HepG2 (cell line): ENCODE data around the gene RPEL1. TPM values are rescaled to one million over a fixed set of nuclear protein-coding genes. Genes with fewer than 3 reads are reported as not detected.

Experiments
- ATAC-seq: fragments of 200-7000 bp; cut with Tn5 transposase; 3 replicates; pipeline ENCODE4 v1.9.1; 2020; ENCODE audit warnings: mild to moderate bottlenecking, moderate library complexity
- BruUV-seq: library from RNA; stranded (reverse); fragments of 400-500 nt; replicated peaks from 2 replicates; lab custom pipeline; 2021; lab: Mats Ljungman, UMichigan
- CTCF ChIA-PET: fragments of 300-600 bp; formaldehyde crosslinking; extraction: SDS; loops from one replicate; lab custom pipeline; 2021; ENCODE audit warnings: low total read pairs, inconsistent platforms, low intra/inter-chr PET ratio; lab: Yijun Ruan, JAX
- POLR2A ChIA-PET: fragments of 350-600 bp; sonication (Branson Sonifier 250); formaldehyde crosslinking; loops from one replicate; lab custom pipeline; 2020; ENCODE audit warnings: antibody characterized with exemption, inconsistent platforms; lab: Yijun Ruan, JAX
- DNase-seq: peaks from one replicate; pipeline ENCODE4 v3.0.0-alpha.2; 2015; ENCODE audit warnings: low spot score
- FAIRE-seq: peaks from 3 replicates; lab custom pipeline; 2011; peaks lifted over from hg19 to GRCh38; lab: Jason Lieb, UNC
- H2AFZ ChIP-seq: one replicate; pipeline ENCODE4 v1.6.1; 2011; ENCODE audit warnings: low read length, inconsistent platforms
- H3K27ac ChIP-seq: fragments of 300-600 bp; 3 replicates; pipeline ENCODE4 v1.8.0; 2011; ENCODE audit warnings: mixed run types, mild to moderate bottlenecking, mixed read lengths, low read length, inconsistent platforms; ENCODE audit not compliant: insufficient read depth; ENCODE audit errors: extremely low read length
- H3K27me3 ChIP-seq, 2 experiments: fragments of 200-600 bp in 1 of 2; 2 replicates in 1 of 2; 3 replicates in 1 of 2; pipeline versions ENCODE4 v1.6.0 to v1.8.0; 2011; ENCODE audit warnings: low read length in 2 of 2, mild to moderate bottlenecking in 2 of 2, moderate library complexity in 2 of 2, inconsistent platforms in 1 of 2; ENCODE audit not compliant: insufficient read depth in 2 of 2, control insufficient read depth in 1 of 2
- H3K36me3 ChIP-seq, 2 experiments: fragments of 200-600 bp in 1 of 2; replicated peaks in 1 of 2; 2 replicates in 1 of 2; 3 replicates in 1 of 2; pipeline versions ENCODE4 v1.5.1 to v1.8.0; 2011; ENCODE audit warnings: low read length in 2 of 2, inconsistent platforms in 1 of 2; ENCODE audit not compliant: insufficient read depth in 2 of 2, control insufficient read depth in 1 of 2
- H3K4me1 ChIP-seq: 2 replicates; pipeline ENCODE4 v1.5.1; 2012; ENCODE audit warnings: low read length, inconsistent platforms; ENCODE audit not compliant: insufficient read depth
- H3K4me2 ChIP-seq: 2 replicates; pipeline ENCODE4 v1.6.0; 2011; ENCODE audit warnings: low read depth, low read length, inconsistent platforms
- H3K4me3 ChIP-seq, 3 experiments: fragments of 200-600 bp in 1 of 3; sonication (generic), shearing (Covaris generic) in 1 of 3; replicated peaks in 1 of 3; 2 replicates each; pipeline ENCODE4 v1.5.1; 2011 to 2016; ENCODE audit warnings: low read length in 3 of 3, inconsistent platforms in 2 of 3, low read depth in 2 of 3, mild to moderate bottlenecking in 2 of 3, control low read depth in 1 of 3, mixed read lengths in 1 of 3; ENCODE audit not compliant: insufficient read depth in 1 of 3
- H3K79me2 ChIP-seq: one replicate; pipeline ENCODE4 v1.6.1; 2011; ENCODE audit warnings: low read length, inconsistent platforms; ENCODE audit not compliant: insufficient read depth
- H3K9ac ChIP-seq: 2 replicates; pipeline ENCODE4 v1.6.0; 2011; ENCODE audit warnings: mild to moderate bottlenecking, low read depth, low read length, inconsistent platforms; ENCODE audit not compliant: insufficient read depth
- H3K9me3 ChIP-seq: 2 replicates; pipeline ENCODE4 v1.5.1; 2012; ENCODE audit warnings: mild to moderate bottlenecking, low read length
- H4K20me1 ChIP-seq: 2 replicates; pipeline ENCODE4 v1.6.0; 2011; ENCODE audit warnings: inconsistent platforms, mild to moderate bottlenecking, low read length, moderate library complexity; ENCODE audit not compliant: insufficient read depth
- ARID5B ChIP-seq: IDR thresholded peaks from 2 replicates; pipeline ENCODE4 v1.4.0; 2020; ENCODE audit warnings: mild to moderate bottlenecking, missing genetic modification reagents
- ATF3 ChIP-seq: sonication (generic); formaldehyde crosslinking; IDR thresholded peaks from 2 replicates; pipeline ENCODE4 v1.4.0; 2020; ENCODE audit warnings: missing genetic modification reagents
- CEBPB ChIP-seq: IDR thresholded peaks from 2 replicates; pipeline ENCODE4 v1.6.1; 2011; ENCODE audit warnings: low read depth, low read length, improper control_type of control experiment, borderline replicate concordance
- FOXA3 ChIP-seq: IDR thresholded peaks from 2 replicates; pipeline ENCODE4 v1.6.1; 2016; ENCODE audit warnings: missing genetic modification reagents, missing compliant biosample characterization
- GMEB1 ChIP-seq: sonication (generic); formaldehyde crosslinking; IDR thresholded peaks from 2 replicates; pipeline ENCODE4 v1.5.1; 2020; ENCODE audit warnings: missing genetic modification reagents, mild to moderate bottlenecking, borderline replicate concordance
- HINFP ChIP-seq: sonication (generic); formaldehyde crosslinking; IDR thresholded peaks from 2 replicates; pipeline ENCODE4 v1.4.0; 2020; ENCODE audit warnings: low read depth, mild to moderate bottlenecking, missing genetic modification reagents
- MEIS1 ChIP-seq: sonication (generic); formaldehyde crosslinking; IDR thresholded peaks from 2 replicates; pipeline ENCODE4 v1.9.0; 2021; ENCODE audit warnings: mild to moderate bottlenecking, missing genetic modification reagents, moderate library complexity, borderline replicate concordance
- RARG ChIP-seq: sonication (generic); formaldehyde crosslinking; IDR thresholded peaks from 2 replicates; pipeline ENCODE4 v1.4.0; 2020; ENCODE audit warnings: low read depth, mild to moderate bottlenecking, missing genetic modification reagents
- REPIN1 ChIP-seq: sonication (generic); formaldehyde crosslinking; IDR thresholded peaks from 2 replicates; pipeline ENCODE4 v1.8.0; 2022; ENCODE audit warnings: missing genetic modification reagents, low read depth, mild to moderate bottlenecking, borderline replicate concordance
- ZBTB46 ChIP-seq: sonication (generic); formaldehyde crosslinking; IDR thresholded peaks from 2 replicates; pipeline ENCODE4 v1.4.0; 2020; ENCODE audit warnings: mild to moderate bottlenecking, missing genetic modification reagents, borderline replicate concordance
- ZNF17 ChIP-seq: sonication (generic); formaldehyde crosslinking; IDR thresholded peaks from 2 replicates; pipeline ENCODE4 v1.5.0; 2020; ENCODE audit warnings: mild to moderate bottlenecking, missing genetic modification reagents
- ZNF264 ChIP-seq: sonication (generic); formaldehyde crosslinking; IDR thresholded peaks from 2 replicates; pipeline ENCODE4 v1.4.0; 2020; ENCODE audit warnings: missing genetic modification reagents
- ZNF30 ChIP-seq: sonication (generic); formaldehyde crosslinking; IDR thresholded peaks from 2 replicates; pipeline ENCODE4 v1.5.0; 2020; ENCODE audit warnings: mild to moderate bottlenecking, missing genetic modification reagents
- ZNF83 ChIP-seq: sonication (generic); formaldehyde crosslinking; IDR thresholded peaks from 2 replicates; pipeline ENCODE4 v1.4.0; 2020; ENCODE audit warnings: missing genetic modification reagents, mild to moderate bottlenecking, borderline replicate concordance
- WGBS: methylation state at CpG from one replicate; pipeline ENCODE4 v1.1.6; 2017; ENCODE audit warnings: low lambda C conversion rate; 5-methylcytosine and 5-hydroxymethylcytosine counted together
- in situ Hi-C: cut with HindIII; loops from 2 replicates; pipeline ENCODE4 v1.10.0; 2017; ENCODE audit warnings: low pct_unique_long_range_greater_than_20kb; ENCODE audit not compliant: extremely low pct_ligation_motif_present
- intact Hi-C: fragments of 100-400 bp; cut with micrococcal nuclease; formaldehyde crosslinking; loops from one replicate; pipeline ENCODE4 v1.10.0; 2022; ENCODE audit not compliant: unreplicated experiment
- polyA plus RNA-seq, 8 experiments: library from polyadenylated mRNA; depleted of rRNA in 3 of 8; stranded (reverse) in 7 of 8; unstranded in 1 of 8; fragments of >200 nt; fragmentation: Illumina TruSeq in 4 of 8; extraction: Trizol in 4 of 8; gene quantifications; 2 replicates each; pipeline versions ENCODE4 v1.2.1 to v1.2.3, GENCODE V29; 2011 to 2016; ENCODE audit warnings: low read depth in 4 of 8, missing spikeins in 1 of 8, mixed read lengths in 1 of 8; ENCODE audit not compliant: insufficient read depth in 1 of 8
- total RNA-seq, 5 experiments: library from RNA; depleted of rRNA; stranded (reverse); fragments of >200 nt; fragmentation: Illumina TruSeq; extraction: Trizol; gene quantifications; 2 replicates each; pipeline ENCODE4 v1.2.3, GENCODE V29; 2016; ENCODE audit warnings: low read depth in 1 of 5

RPEL1 gene
- total and polyA plus RNA-seq, 2 of the 13 experiments (the other 11 are each of a cell fraction or from before 2014, with no cell fraction given) = 0.04 to 0.07 TPM

GRCh38 chr10:103278862-103279298, 33.2 kb downstream of the RPEL1 start (continued):
- TF ChIP-seq ZBTB46 (CRISPR knock-in tag) (no peak), CEBPB (no peak), MEIS1 (CRISPR knock-in tag) (no peak), HINFP (CRISPR knock-in tag) (no peak)

- DNase-seq = no peak
- Histone ChIP-seq H3K4me3 (no peak overlapping the region), H3K9me3 (no peaks in the 10 kb centered on the region), H4K20me1 (0 out of 2 replicates have a peak, but pooled peaks cover 3% of the 10 kb centered on the region), H3K9ac (no peak overlapping the region), H3K4me1 (peaks cover 14% of the 10 kb centered on the region; the same call in 1 of the 2 replicates), H3K4me2 (no peak overlapping the region), H3K27ac (no peak overlapping the region), H2AFZ (no peak overlapping the region), H3K27me3 (peaks cover 10 to 40% of the 10 kb centered on the region in 2 experiments; a peak in 4 of 5 replicates), H3K36me3 (no peaks in the 10 kb centered on the region), H3K79me2 (no peaks in the 10 kb centered on the region)
- in situ Hi-C loops = no loop called here
- FAIRE-seq = no peak
- intact Hi-C loops = no loop called here
- ChIA-PET POLR2A (no interaction called here), CTCF (no interaction called here)
- no peak for ATAC-seq
- BruUV-seq = no TSS peak
- 12% methylated on average over 3 of the region's 3 CpGs for WGBS
- TF ChIP-seq ZNF264 (CRISPR knock-in tag) (no peak), ATF3 (no peak), GMEB1 (CRISPR knock-in tag) (no peak), ZNF30 (CRISPR knock-in tag) (no peak), ZNF83 (CRISPR knock-in tag) (no peak), ARID5B (no peak), FOXA3 (no peak), ZNF17 (CRISPR knock-in tag) (no peak), RARG (CRISPR knock-in tag) (no peak), REPIN1 (CRISPR knock-in tag) (no peak)
Measured at GRCh38 chr10:103280031-103280430, 34.3 kb downstream of the RPEL1 start.
